HG02970 (cell line): ENCODE results near the gene WDSUB1.

Experiments
- ATAC-seq: cut with Tn5 transposase; IDR thresholded peaks from one replicate; pipeline ENCODE4 v1.9.1; 2021; ENCODE audit warnings: mild to moderate bottlenecking, moderate library complexity, moderate number of reproducible peaks; ENCODE audit not compliant: unreplicated experiment, low FRiP score

The WDSUB1 gene

GRCh38 chr2:159270744-159271379, 15.6 kb downstream of the WDSUB1 start:
- no peak for ATAC-seq

GRCh38 chr2:159267921-159268320, 18.6 kb downstream of the WDSUB1 start:
- ATAC-seq = no peak

GRCh38 chr2:159266554-159266953, 19.9 kb downstream of the WDSUB1 start:
- no peak for ATAC-seq

- no peak for ATAC-seq
Observed at GRCh38 chr2:159265171-159265576, 21.3 kb downstream of the WDSUB1 start.

GRCh38 chr2:159262904-159263303, 23.6 kb downstream of the WDSUB1 start:
- ATAC-seq = no peak

- no peak for ATAC-seq
Observed at GRCh38 chr2:159262226-159262625, 24.3 kb downstream of the WDSUB1 start.

GRCh38 chr2:159256159-159256558, 30.3 kb downstream of the WDSUB1 start:
- ATAC-seq = no peak

- ATAC-seq = no peak
Observed at GRCh38 chr2:159252905-159253304, 33.6 kb downstream of the WDSUB1 start.

GRCh38 chr2:159251296-159252173, 35.0 kb downstream of the WDSUB1 start:
- no peak for ATAC-seq

GRCh38 chr2:159249990-159250715, 36.4 kb downstream of the WDSUB1 start:
- ATAC-seq = no peak

GRCh38 chr2:159246325-159246988, 40.0 kb downstream of the WDSUB1 start:
- ATAC-seq = no peak

GRCh38 chr2:159243529-159243928, 43.0 kb downstream of the WDSUB1 start:
- ATAC-seq = no peak

GRCh38 chr2:159234868-159235267, 51.6 kb downstream of the WDSUB1 start:
- no peak for ATAC-seq

GRCh38 chr2:159232456-159233170, 53.9 kb downstream of the WDSUB1 start:
- ATAC-seq = no peak

- ATAC-seq = no peak
Observed at GRCh38 chr2:159230145-159230877, 56.2 kb downstream of the WDSUB1 start.

GRCh38 chr2:159229476-159230144, 56.9 kb downstream of the WDSUB1 start:
- ATAC-seq = no peak

GRCh38 chr2:159228081-159228581, 58.4 kb downstream of the WDSUB1 start:
- ATAC-seq = no peak

- no peak for ATAC-seq
Observed at GRCh38 chr2:159227467-159227866, 59.0 kb downstream of the WDSUB1 start.
